Islet precursor cell (in vitro differentiated cells): ENCODE measurements around the gene CSPG4.
"Not testable (repeated sequence)": the region's sequence is repeated elsewhere in the genome, so short reads cannot be mapped to it uniquely, and the experiment has no call there.

ENCODE experiments used
- DNase-seq: peaks from one replicate; pipeline ENCODE4 v3.0.0-alpha.2; 2018

CSPG4 gene

GRCh38 chr15:75686212-75686642 lies 26.4 kb downstream of the CSPG4 start:
- peak; percentile 90 for DNase-seq

- DNase-seq: no peak
Observed at GRCh38 chr15:75685195-75685594, 27.5 kb downstream of the CSPG4 start.

- no peak for DNase-seq
Observed at GRCh38 chr15:75684648-75685047, 28.0 kb downstream of the CSPG4 start.

GRCh38 chr15:75683646-75684312 lies 28.9 kb downstream of the CSPG4 start:
- DNase-seq: peak; percentile 92

- DNase-seq: no peak
Observed at GRCh38 chr15:75682181-75683135, 30.2 kb downstream of the CSPG4 start.

- no peak for DNase-seq
Observed at GRCh38 chr15:75680007-75680789, 32.5 kb downstream of the CSPG4 start.

- DNase-seq: not testable (repeated sequence)
Observed at GRCh38 chr15:75678324-75678690, 34.3 kb downstream of the CSPG4 start.

GRCh38 chr15:75677465-75678323 lies 35.0 kb downstream of the CSPG4 start:
- no peak for DNase-seq

GRCh38 chr15:75676688-75677464 lies 35.8 kb downstream of the CSPG4 start:
- no peak for DNase-seq

- no peak for DNase-seq
Observed at GRCh38 chr15:75675579-75676404, 36.9 kb downstream of the CSPG4 start.

GRCh38 chr15:75674366-75674765 lies 38.3 kb downstream of the CSPG4 start:
- DNase-seq: no peak

GRCh38 chr15:75673426-75674235 lies 39.0 kb downstream of the CSPG4 start:
- peak; percentile 69 for DNase-seq

GRCh38 chr15:75672646-75673425 lies 39.8 kb downstream of the CSPG4 start:
- peak; percentile 90 for DNase-seq

- DNase-seq: no peak
Observed at GRCh38 chr15:75671730-75672602, 40.7 kb downstream of the CSPG4 start.

GRCh38 chr15:75669879-75670212 lies 42.8 kb downstream of the CSPG4 start:
- DNase-seq: no peak

GRCh38 chr15:75669191-75669878 lies 43.3 kb downstream of the CSPG4 start:
- DNase-seq: no peak

- no peak for DNase-seq
Observed at GRCh38 chr15:75666823-75667501, 45.7 kb downstream of the CSPG4 start.
